Neural cell (in vitro differentiated cells): Measurements from ENCODE around the gene KDM1B. TPM values are rescaled to one million over a fixed set of nuclear protein-coding genes. Genes with fewer than 3 reads are reported as not detected.
"Not testable (repeated sequence)": the region's sequence is repeated elsewhere in the genome, so short reads cannot be mapped to it uniquely, and the experiment has no call there.

ENCODE experiments used
- H2AFZ ChIP-seq: fragments of 200-600, 300-800 bp; sonication (generic), shearing (Covaris generic); 2 replicates; pipeline ENCODE4 v1.6.0; 2014; ENCODE audit warnings: low read depth, mild to moderate bottlenecking, antibody characterized with exemption, low read length, moderate library complexity
- H3F3A ChIP-seq: fragments of 200-600 bp; shearing (Covaris generic); 2 replicates; pipeline ENCODE4 v1.6.1; 2016; ENCODE audit warnings: mild to moderate bottlenecking, moderate library complexity, mixed read lengths, antibody characterized with exemption, low read length; ENCODE audit not compliant: insufficient read depth, poor library complexity, severe bottlenecking
- H3K27ac ChIP-seq: fragments of 200-600, 300-800 bp; sonication (generic), shearing (Covaris generic); 2 replicates; pipeline ENCODE4 v1.5.1; 2014; ENCODE audit warnings: mild to moderate bottlenecking, low read length, moderate library complexity
- H3K27me3 ChIP-seq: fragments of 300-800, 200-600 bp; sonication (generic), shearing (Covaris generic); 2 replicates; pipeline ENCODE4 v1.6.0; 2014; ENCODE audit warnings: mild to moderate bottlenecking, low read depth, low read length, moderate library complexity; ENCODE audit not compliant: insufficient read depth
- H3K36me3 ChIP-seq: fragments of 300-800, 200-600 bp; sonication (generic), shearing (Covaris generic); 2 replicates; pipeline ENCODE4 v1.5.1; 2014; ENCODE audit warnings: mild to moderate bottlenecking, antibody characterized with exemption, low read length, moderate library complexity; ENCODE audit not compliant: insufficient read depth
- H3K4me2 ChIP-seq: fragments of 300-800, 200-600 bp; sonication (generic), shearing (Covaris generic); 2 replicates; pipeline ENCODE4 v1.6.0; 2014; ENCODE audit warnings: mild to moderate bottlenecking, low read length
- H3K4me3 ChIP-seq: fragments of 300-800, 200-600 bp; sonication (generic), shearing (Covaris generic); 2 replicates; pipeline ENCODE4 v1.5.1; 2014; ENCODE audit warnings: mild to moderate bottlenecking, low read length, moderate library complexity
- H3K79me2 ChIP-seq: fragments of 200-600 bp; shearing (Covaris generic); replicated peaks from 2 replicates; pipeline ENCODE4 v1.6.0; 2014; ENCODE audit warnings: mild to moderate bottlenecking, low read length, moderate library complexity; ENCODE audit not compliant: insufficient read depth
- H3K9ac ChIP-seq: fragments of 300-800, 200-600 bp; sonication (generic), shearing (Covaris generic); 2 replicates; pipeline ENCODE4 v1.6.1; 2016; ENCODE audit warnings: mild to moderate bottlenecking, low read length, mixed read lengths
- H3K9me2 ChIP-seq: fragments of 200-600 bp; shearing (Covaris generic); 2 replicates; pipeline ENCODE4 v1.6.1; 2016; ENCODE audit warnings: mild to moderate bottlenecking, low read length, mixed read lengths; ENCODE audit not compliant: insufficient read depth
- H3K9me3 ChIP-seq: fragments of 200-600, 300-800 bp; sonication (generic), shearing (Covaris generic); 2 replicates; pipeline ENCODE4 v1.6.1; 2016; ENCODE audit warnings: mild to moderate bottlenecking, mixed run types, low read length, moderate library complexity, mixed read lengths
- H4K20me1 ChIP-seq: fragments of 200-600 bp; shearing (Covaris generic); 2 replicates; pipeline ENCODE4 v1.6.1; 2016; ENCODE audit warnings: mild to moderate bottlenecking, mixed run types; ENCODE audit not compliant: insufficient read depth
- CTCF ChIP-seq: fragments of 450-650 bp; IDR thresholded peaks from 2 replicates; pipeline ENCODE4 v1.5.1; 2014; ENCODE audit warnings: antibody characterized with exemption, mild to moderate bottlenecking, moderate library complexity; ENCODE audit not compliant: poor library complexity, severe bottlenecking
- EP300 ChIP-seq: fragments of 450-650 bp; conservative IDR thresholded peaks from 2 replicates; pipeline ENCODE4 v1.6.1; 2014; ENCODE audit warnings: antibody characterized with exemption, mild to moderate bottlenecking, moderate library complexity; ENCODE audit not compliant: poor library complexity, severe bottlenecking
- EZH2 ChIP-seq: fragments of 200-600, 300-800 bp; shearing (Covaris generic), sonication (generic); IDR thresholded peaks from 2 replicates; pipeline ENCODE4 v1.6.1; 2014; ENCODE audit warnings: antibody characterized with exemption, low read length, borderline replicate concordance, mild to moderate bottlenecking; ENCODE audit not compliant: insufficient read depth, poor library complexity, severe bottlenecking
- MXI1 ChIP-seq: fragments of 450-650 bp; conservative IDR thresholded peaks from 2 replicates; pipeline ENCODE4 v1.6.1; 2014; ENCODE audit warnings: antibody characterized with exemption, mild to moderate bottlenecking; ENCODE audit not compliant: poor library complexity, severe bottlenecking
- POLR2AphosphoS5 ChIP-seq: IDR thresholded peaks from 2 replicates; pipeline ENCODE4 v1.6.1; 2012
- RAD21 ChIP-seq: fragments of 450-650 bp; conservative IDR thresholded peaks from 2 replicates; pipeline ENCODE4 v1.6.1; 2014; ENCODE audit warnings: antibody characterized with exemption, mild to moderate bottlenecking, moderate library complexity
- REST ChIP-seq: IDR thresholded peaks from 2 replicates; pipeline ENCODE4 v1.6.1; 2012; ENCODE audit warnings: borderline replicate concordance
- SMC3 ChIP-seq: fragments of 450-650 bp; conservative IDR thresholded peaks from 2 replicates; pipeline ENCODE4 v1.6.1; 2014; ENCODE audit warnings: antibody characterized with exemption, mild to moderate bottlenecking, moderate library complexity; ENCODE audit not compliant: poor library complexity
- TAF1 ChIP-seq: IDR thresholded peaks from 2 replicates; pipeline ENCODE4 v1.6.1; 2012; ENCODE audit warnings: low read depth
- polyA plus RNA-seq: library from polyadenylated mRNA; depleted of rRNA; stranded (reverse); fragments of >200 nt; gene quantifications from 2 replicates; pipeline ENCODE4 v1.2.3, GENCODE V29; 2014

The KDM1B gene
- polyA plus RNA-seq, 1 donor from 2014 or later, result 24.5 TPM

- no peaks in the 10 kb centered on the region for H3K9me3 ChIP-seq
- TF ChIP-seq TAF1 (no peak), SMC3 (no peak), MXI1 (no peak), EZH2 (no peak), EP300 (no peak), RAD21 (no peak), CTCF (no peak), POLR2AphosphoS5 (no peak), REST (no peak)
Measured at GRCh38 chr6:18147616-18148015, 7.6 kb upstream of the KDM1B start.

GRCh38 chr6:18148304-18149025 is 6.8 kb upstream of the KDM1B start:
- no peaks in the 10 kb centered on the region for H3K9me2 ChIP-seq
- H3K9me3 ChIP-seq, result no peaks in the 10 kb centered on the region
- no peaks in the 10 kb centered on the region for H4K20me1 ChIP-seq
- no peak overlapping the region for H3K4me2 ChIP-seq
- TF ChIP-seq TAF1 (no peak), POLR2AphosphoS5 (no peak), RAD21 (no peak), SMC3 (no peak), MXI1 (no peak), EZH2 (no peak), REST (no peak), CTCF (no peak), EP300 (no peak)
- H3K27ac ChIP-seq, result no peak overlapping the region
- H3K27me3 ChIP-seq, result no peaks in the 10 kb centered on the region
- H3K79me2 ChIP-seq, result no peaks in the 10 kb centered on the region
- no peak overlapping the region for H2AFZ ChIP-seq
- no peaks in the 10 kb centered on the region for H3K36me3 ChIP-seq
- no peak overlapping the region for H3K4me3 ChIP-seq
- H3K9ac ChIP-seq, result no peak overlapping the region
- no peaks in the 10 kb centered on the region for H3F3A ChIP-seq

More at GRCh38 chr6:18147616-18148015, 7.6 kb upstream of the KDM1B start:
- Histone ChIP-seq H3K27me3 (no peaks in the 10 kb centered on the region), H3K36me3 (no peaks in the 10 kb centered on the region), H3K4me2 (no peak overlapping the region), H3K79me2 (no peaks in the 10 kb centered on the region), H4K20me1 (no peaks in the 10 kb centered on the region), H3K27ac (no peak overlapping the region), H2AFZ (no peak overlapping the region), H3F3A (no peaks in the 10 kb centered on the region), H3K4me3 (no peak overlapping the region), H3K9me2 (no peaks in the 10 kb centered on the region), H3K9ac (no peak overlapping the region)

GRCh38 chr6:18151391-18151790 is 3.8 kb upstream of the KDM1B start:
- H4K20me1 ChIP-seq, H2AFZ ChIP-seq, H3K4me2 ChIP-seq, H3K9me3 ChIP-seq, H3K27ac ChIP-seq, H3K36me3 ChIP-seq, H3K4me3 ChIP-seq, H3K9me2 ChIP-seq, H3K79me2 ChIP-seq, H3K9ac ChIP-seq, H3F3A ChIP-seq, H3K27me3 ChIP-seq: not testable (repeated sequence)
